Esophagus muscularis mucosa (tissue), 4 donors: ENCODE results near the gene OPN4. TPM values are rescaled to one million over a fixed set of nuclear protein-coding genes. Genes with fewer than 3 reads are reported as not detected.

Experiments
- DNase-seq: peaks from one replicate; pipeline ENCODE4 v3.0.0-alpha.2; 2017; ENCODE audit errors: extremely low spot score
- H3K27ac ChIP-seq, 4 donors: fragments of 200-600 bp; sonication (generic); replicated peaks in 1 of 4; 1 replicate in 3 of 4; 2 replicates in 1 of 4; pipeline ENCODE4 v1.5.1; 2016 to 2019; ENCODE audit warnings: mild to moderate bottlenecking in 1 of 4
- H3K27me3 ChIP-seq, 4 donors: fragments of 200-600 bp; sonication (generic); one replicate each; pipeline versions ENCODE4 v1.5.1 to v1.6.0; 2016 to 2019
- H3K36me3 ChIP-seq, 4 donors: fragments of 200-600 bp; sonication (generic); one replicate each; pipeline ENCODE4 v1.5.1; 2016 to 2019
- H3K4me1 ChIP-seq, 4 donors: fragments of 200-600 bp; sonication (generic); one replicate each; pipeline ENCODE4 v1.5.1; 2016 to 2019
- H3K4me3 ChIP-seq, 4 donors: fragments of 200-600 bp; sonication (generic); 1 replicate in 2 of 4; 2 replicates in 2 of 4; pipeline ENCODE4 v1.5.1; 2016 to 2019; ENCODE audit warnings: mild to moderate bottlenecking in 4 of 4, moderate library complexity in 1 of 4
- H3K9me3 ChIP-seq, 4 donors: fragments of 200-600 bp; sonication (generic); 1 replicate in 3 of 4; 2 replicates in 1 of 4; pipeline ENCODE4 v1.5.1; 2016 to 2019
- CTCF ChIP-seq, 3 experiments: fragments of 200-600 bp in 2 of 3; fragments of 450-650 bp in 1 of 3; sonication (generic) in 2 of 3; IDR thresholded peaks; one replicate each; pipeline ENCODE4 v1.5.1; 2017 to 2019; ENCODE audit warnings: antibody characterized with exemption in 3 of 3, mild to moderate bottlenecking in 2 of 3, moderate library complexity in 1 of 3
- EP300 ChIP-seq: sonication (generic); formaldehyde crosslinking; IDR thresholded peaks from one replicate; pipeline ENCODE4 v1.6.1; 2017; ENCODE audit warnings: antibody characterized with exemption
- POLR2A ChIP-seq: fragments of 450-650 bp; IDR thresholded peaks from one replicate; pipeline ENCODE4 v1.6.1; 2017; ENCODE audit warnings: antibody characterized with exemption, moderate library complexity, mild to moderate bottlenecking, low read depth
- POLR2AphosphoS5 ChIP-seq, 2 donors: sonication (generic); formaldehyde crosslinking; IDR thresholded peaks; one replicate each; pipeline ENCODE4 v1.6.1; 2017; ENCODE audit warnings: antibody characterized with exemption in 2 of 2
- WGBS: methylation state at CpG from one replicate; pipeline ENCODE4 v1.1.5; 2018; 5-methylcytosine and 5-hydroxymethylcytosine counted together
- intact Hi-C: fragments of 100-400 bp; cut with DNase I; formaldehyde crosslinking; loops from one replicate; pipeline ENCODE4 v1.15.1; 2023
- total RNA-seq, 4 donors: library from RNA; depleted of rRNA; stranded (reverse); fragments of >200 nt; gene quantifications; one replicate each; pipeline versions ENCODE4 v1.1.0 to v1.2.1, GENCODE V29; 2016

The OPN4 gene, protein sequence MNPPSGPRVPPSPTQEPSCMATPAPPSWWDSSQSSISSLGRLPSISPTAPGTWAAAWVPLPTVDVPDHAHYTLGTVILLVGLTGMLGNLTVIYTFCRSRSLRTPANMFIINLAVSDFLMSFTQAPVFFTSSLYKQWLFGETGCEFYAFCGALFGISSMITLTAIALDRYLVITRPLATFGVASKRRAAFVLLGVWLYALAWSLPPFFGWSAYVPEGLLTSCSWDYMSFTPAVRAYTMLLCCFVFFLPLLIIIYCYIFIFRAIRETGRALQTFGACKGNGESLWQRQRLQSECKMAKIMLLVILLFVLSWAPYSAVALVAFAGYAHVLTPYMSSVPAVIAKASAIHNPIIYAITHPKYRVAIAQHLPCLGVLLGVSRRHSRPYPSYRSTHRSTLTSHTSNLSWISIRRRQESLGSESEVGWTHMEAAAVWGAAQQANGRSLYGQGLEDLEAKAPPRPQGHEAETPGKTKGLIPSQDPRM
- under 1 TPM in 1 of 4 donors, not detected in 3; 0.32 TPM for total RNA-seq

DNA sequence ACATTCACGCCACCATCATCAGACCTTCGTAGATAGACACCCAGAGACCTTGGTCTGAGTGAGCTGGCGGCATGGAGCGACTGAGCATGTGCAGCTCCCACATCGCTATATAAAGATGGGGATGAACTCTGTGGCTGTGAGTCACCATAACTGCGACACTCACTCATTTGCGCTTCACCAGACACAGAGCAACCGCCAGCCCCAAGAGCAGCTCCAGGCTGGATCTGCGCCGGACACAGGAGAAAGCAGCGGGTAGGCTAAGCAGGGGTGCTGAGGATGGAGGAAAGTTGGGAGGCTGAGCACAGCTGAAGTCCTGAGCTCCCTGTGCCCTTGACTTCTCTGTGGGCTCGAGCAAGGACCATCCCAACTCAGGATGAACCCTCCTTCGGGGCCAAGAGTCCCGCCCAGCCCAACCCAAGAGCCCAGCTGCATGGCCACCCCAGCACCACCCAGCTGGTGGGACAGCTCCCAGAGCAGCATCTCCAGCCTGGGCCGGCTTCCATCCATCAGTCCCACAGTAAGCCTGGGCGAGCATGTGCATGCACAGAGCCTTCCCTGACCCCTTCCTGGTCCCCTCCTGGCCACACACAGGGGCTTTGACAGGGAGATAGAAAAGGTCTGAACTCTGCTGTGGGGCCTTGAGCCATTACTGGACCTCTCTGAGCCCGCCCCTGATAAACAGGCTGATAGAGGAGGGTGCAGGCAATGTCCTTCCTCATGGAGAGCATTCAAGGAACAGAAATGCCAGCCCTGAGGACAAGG, at the start of gene OPN4:
OPN4 (plus strand) TSS at position 137 of the 762 bp plus-strand sequence; CDS start at position 374, 237 bp downstream.
- intact Hi-C loops: no loop called here
- Histone ChIP-seq H3K4me1 (peaks cover 5 to 23% (median 13%) of the 10 kb centered on the region in 4 donors), H3K27me3 (no peaks in the 10 kb centered on the region), H3K27ac (no peak within 1 kb of the TSS), H3K9me3 (no peaks in the 10 kb centered on the region), H3K36me3 (no peaks in the 10 kb centered on the region), H3K4me3 (no peak within 1 kb of the TSS)
- WGBS: 84% methylated on average over 12 of the region's 17 CpGs
- no peak for TF ChIP-seq CTCF (IDR thresholded peaks at IDR 0.05)
- TF ChIP-seq POLR2A: no peak
- TF ChIP-seq EP300: no peak
- no peak for TF ChIP-seq POLR2AphosphoS5 (IDR thresholded peaks at IDR 0.05)
- DNase-seq: no peak

- H3K36me3 ChIP-seq: no peaks in the 10 kb centered on the region
- H3K4me1 ChIP-seq: no peaks in the 10 kb centered on the region
- TF ChIP-seq CTCF (IDR thresholded peaks at IDR 0.05) (no peak), EP300 (no peak), POLR2A (no peak), POLR2AphosphoS5 (IDR thresholded peaks at IDR 0.05) (no peak)
- peak; percentile 5 for DNase-seq
- H3K4me3 ChIP-seq: no peak overlapping the region
- H3K9me3 ChIP-seq: peaks cover 0 to 10% (median 3%) of the 10 kb centered on the region in 4 donors
- intact Hi-C loops: no loop called here
- no peaks in the 10 kb centered on the region for H3K27me3 ChIP-seq
- no peak overlapping the region for H3K27ac ChIP-seq
These were observed 46.7 kb upstream of the OPN4 start for GRCh38 chr10:86607674-86608073.

DNA sequence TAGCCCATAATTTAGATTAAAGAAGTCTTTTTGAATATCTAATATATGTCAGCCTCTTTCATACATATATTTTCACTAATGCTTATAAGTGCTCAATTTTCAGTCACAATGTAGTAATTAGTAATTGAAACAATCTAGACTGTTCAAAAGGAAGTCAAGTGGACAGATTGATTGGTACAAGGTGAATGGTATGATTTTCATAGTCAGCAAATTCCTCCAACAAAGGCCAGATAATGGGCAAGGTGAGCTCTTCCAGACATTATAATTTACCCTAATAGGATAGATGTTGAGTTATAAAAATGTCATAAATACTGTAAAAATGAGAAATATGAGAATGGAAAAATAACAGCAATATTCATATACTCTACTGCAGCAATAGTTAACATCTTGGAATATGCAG, 44.4 kb upstream of the OPN4 start:
- intact Hi-C loops: no loop called here
- no peaks in the 10 kb centered on the region for H3K36me3 ChIP-seq
- no peak overlapping the region for H3K4me3 ChIP-seq
- TF ChIP-seq POLR2A (no peak), POLR2AphosphoS5 (IDR thresholded peaks at IDR 0.05) (no peak), EP300 (no peak), CTCF (IDR thresholded peaks at IDR 0.05) (no peak)
- H3K9me3 ChIP-seq: peaks cover 0 to 10% (median 3%) of the 10 kb centered on the region in 4 donors
- H3K27ac ChIP-seq: no peak overlapping the region
- no peaks in the 10 kb centered on the region for H3K4me1 ChIP-seq
- no peaks in the 10 kb centered on the region for H3K27me3 ChIP-seq
- no peak for DNase-seq

DNA sequence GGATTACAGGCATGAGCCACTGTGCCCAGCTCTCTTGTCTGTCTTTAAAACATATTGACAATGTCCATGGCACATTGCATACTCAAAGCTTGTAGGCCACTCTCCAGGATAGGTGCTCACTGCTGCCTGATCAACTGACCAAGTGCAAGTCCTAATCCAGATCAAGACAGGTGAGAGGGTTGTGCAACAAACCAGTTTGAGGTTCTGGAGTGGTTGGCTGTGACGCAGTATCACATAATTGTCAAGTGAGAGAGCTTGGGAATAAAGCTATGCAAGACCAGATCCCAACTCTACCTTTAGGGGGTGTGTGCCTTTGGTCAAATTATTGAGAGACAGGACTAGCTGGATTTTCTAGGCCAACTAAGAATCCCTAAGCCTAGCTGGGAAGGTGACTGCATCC, 43.0 kb upstream of the OPN4 start:
- WGBS: 100% methylated on average over 1 of the region's 1 CpG
- Histone ChIP-seq H3K27ac (no peak overlapping the region), H3K9me3 (peaks cover 0 to 10% (median 3%) of the 10 kb centered on the region in 4 donors), H3K27me3 (no peaks in the 10 kb centered on the region), H3K36me3 (no peaks in the 10 kb centered on the region), H3K4me3 (no peak overlapping the region), H3K4me1 (no peaks in the 10 kb centered on the region)
- no peak for TF ChIP-seq POLR2AphosphoS5 (IDR thresholded peaks at IDR 0.05)
- no peak for TF ChIP-seq POLR2A
- TF ChIP-seq EP300: no peak
- no peak for TF ChIP-seq CTCF (IDR thresholded peaks at IDR 0.05)
- DNase-seq: no peak
- intact Hi-C loops: no loop called here
